ENCODE data around the gene NFASC.

The NFASC gene

DNA sequence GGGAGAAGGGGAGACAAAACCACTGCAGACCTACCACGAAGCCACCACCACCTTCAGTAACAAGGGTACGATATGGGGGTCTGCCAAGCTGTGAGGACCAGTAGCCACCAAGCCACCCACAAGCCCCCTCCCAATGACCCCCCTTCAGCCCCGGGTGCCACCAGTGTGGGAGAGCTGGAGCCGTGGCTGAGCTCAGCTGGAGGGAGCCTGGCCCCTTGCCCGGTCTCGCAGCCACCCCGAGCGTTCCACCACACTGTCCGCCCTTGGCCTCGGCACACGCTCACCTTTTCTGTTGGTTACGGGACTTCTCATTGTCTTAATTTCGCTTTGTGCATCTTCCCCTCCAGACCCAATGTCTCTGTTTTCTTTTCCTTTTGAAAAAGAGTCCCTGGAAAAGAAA, 145.9 kb downstream of the NFASC start:
- no peak for DNase-seq

- no peak for DNase-seq
These were observed 146.3 kb downstream of the NFASC start for GRCh38 chr1:205017001-205017400.

GRCh38 chr1:205017766-205018165, 147.1 kb downstream of the NFASC start:
- no peak for DNase-seq

DNA sequence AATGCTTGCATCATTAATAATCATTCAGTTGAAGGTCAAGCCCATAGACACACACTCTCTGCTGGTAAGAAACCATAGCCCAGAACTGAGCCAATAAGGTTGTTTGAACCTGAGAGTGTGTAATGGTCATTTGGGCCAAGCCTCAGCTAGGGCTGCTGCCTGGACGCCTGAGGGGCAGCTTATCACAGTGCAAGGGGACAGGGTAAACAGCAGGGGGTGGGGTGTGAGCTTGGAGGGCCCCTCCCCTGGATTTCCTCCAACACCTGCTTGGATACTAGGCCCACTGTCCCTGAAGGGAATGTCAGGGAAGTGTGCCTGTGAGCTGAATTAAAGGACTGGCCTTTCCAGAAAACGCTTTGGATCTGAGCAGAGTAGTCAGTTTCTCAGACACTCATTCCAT, 147.7 kb downstream of the NFASC start:
- no peak for DNase-seq

GRCh38 chr1:205020466-205020865, 149.8 kb downstream of the NFASC start:
- DNase-seq = no peak

- DNase-seq = no peak
These were observed 154.0 kb downstream of the NFASC start for GRCh38 chr1:205024679-205025078.

GRCh38 chr1:205025239-205025638, 154.6 kb downstream of the NFASC start:
- no peak for DNase-seq

GRCh38 chr1:205026181-205026580, 155.5 kb downstream of the NFASC start:
- DNase-seq = no peak

GRCh38 chr1:205028390-205028789, 157.7 kb downstream of the NFASC start:
- no peak for DNase-seq

- DNase-seq = no peak
These were observed 158.3 kb downstream of the NFASC start for GRCh38 chr1:205028924-205029323.

DNA sequence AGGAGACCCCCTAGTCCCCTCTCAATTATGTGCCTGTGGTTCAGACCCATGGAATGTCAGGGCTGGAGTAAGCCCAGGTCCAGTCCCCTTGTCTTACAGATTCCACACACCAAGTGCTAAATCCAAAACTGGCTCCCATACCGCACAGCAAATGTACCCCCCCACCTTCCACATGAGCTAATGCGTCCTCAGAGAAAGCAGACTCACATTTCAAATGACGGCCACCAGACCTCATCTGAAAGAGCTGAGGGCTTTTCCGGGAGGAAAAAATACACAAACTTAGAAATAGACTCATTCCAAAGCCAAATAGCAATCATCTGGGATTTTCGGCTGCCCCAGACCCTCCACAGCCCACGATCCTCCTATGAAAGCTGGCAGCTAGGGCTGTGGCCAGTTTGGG, 159.6 kb downstream of the NFASC start:
- no peak for DNase-seq

DNA sequence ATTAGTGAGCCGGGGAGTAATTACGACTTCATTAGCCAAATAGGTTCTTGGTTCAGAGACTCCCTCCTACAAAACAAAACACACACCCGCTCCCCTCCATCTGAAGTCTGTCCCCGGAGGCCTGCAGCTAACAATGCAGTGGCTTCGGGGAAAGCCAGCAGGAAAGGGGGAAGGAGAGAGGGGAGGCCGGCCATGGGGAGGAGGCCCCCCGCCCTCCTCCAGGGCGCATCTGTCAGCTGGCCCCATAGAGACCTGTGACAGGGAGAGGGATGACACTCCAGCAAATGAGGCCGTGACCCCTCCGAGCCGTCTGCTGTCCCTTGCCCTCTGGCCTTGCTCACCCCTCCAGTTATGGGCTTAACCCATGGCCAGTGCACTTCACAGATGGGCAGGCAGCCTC, 160.2 kb downstream of the NFASC start:
- no peak for DNase-seq

GRCh38 chr1:205032508-205032907, 161.8 kb downstream of the NFASC start:
- DNase-seq = no peak

- no peak for DNase-seq
These were observed 166.9 kb downstream of the NFASC start for GRCh38 chr1:205037539-205037938.

- no peak for DNase-seq
These were observed 167.6 kb downstream of the NFASC start for GRCh38 chr1:205038132-205038786.

GRCh38 chr1:205041001-205041715, 170.5 kb downstream of the NFASC start:
- DNase-seq = no peak

DNA sequence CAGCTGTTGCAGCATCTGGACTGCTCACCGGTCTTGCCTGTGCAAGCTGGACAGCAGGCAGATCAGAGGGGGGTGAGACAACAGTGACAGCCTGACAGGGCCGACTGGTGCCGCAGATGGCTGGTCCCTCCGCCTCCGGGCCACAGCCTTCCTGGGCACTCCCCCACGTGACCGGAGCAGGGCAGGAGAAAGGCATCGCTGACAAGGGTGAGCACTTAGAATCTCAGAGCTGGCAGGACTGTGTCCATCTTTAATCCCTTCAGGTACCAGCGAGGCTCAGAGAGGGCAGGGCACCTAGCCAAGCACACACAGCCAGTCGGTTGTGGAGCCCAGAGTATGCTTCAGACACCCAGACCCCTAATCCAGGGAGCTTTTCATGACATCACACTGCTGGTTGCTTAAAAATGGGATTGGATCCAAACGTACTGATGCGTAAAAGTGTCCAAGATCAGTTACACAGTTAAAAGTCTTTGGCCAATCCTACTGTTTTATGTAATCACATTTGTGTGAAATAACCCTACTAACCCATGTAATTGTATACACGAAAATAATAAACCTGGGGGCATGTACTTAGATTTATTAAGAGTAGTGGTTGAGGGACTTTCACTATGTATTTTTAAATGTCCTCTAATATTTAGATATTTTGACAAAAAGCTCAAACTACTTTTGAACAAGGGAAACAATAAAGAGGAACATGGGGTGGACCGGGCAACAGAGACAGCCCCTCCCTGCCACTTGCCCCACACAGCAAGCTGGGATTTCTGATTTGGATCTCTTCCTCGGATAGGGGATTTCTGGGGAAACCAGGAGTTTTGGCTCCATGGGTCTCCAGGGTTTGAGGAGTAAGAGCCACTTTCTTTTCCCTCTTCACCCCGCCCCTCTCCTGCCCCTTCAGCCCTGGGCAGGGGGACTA, 171.6 kb downstream of the NFASC start:
- no peak for DNase-seq

DNA sequence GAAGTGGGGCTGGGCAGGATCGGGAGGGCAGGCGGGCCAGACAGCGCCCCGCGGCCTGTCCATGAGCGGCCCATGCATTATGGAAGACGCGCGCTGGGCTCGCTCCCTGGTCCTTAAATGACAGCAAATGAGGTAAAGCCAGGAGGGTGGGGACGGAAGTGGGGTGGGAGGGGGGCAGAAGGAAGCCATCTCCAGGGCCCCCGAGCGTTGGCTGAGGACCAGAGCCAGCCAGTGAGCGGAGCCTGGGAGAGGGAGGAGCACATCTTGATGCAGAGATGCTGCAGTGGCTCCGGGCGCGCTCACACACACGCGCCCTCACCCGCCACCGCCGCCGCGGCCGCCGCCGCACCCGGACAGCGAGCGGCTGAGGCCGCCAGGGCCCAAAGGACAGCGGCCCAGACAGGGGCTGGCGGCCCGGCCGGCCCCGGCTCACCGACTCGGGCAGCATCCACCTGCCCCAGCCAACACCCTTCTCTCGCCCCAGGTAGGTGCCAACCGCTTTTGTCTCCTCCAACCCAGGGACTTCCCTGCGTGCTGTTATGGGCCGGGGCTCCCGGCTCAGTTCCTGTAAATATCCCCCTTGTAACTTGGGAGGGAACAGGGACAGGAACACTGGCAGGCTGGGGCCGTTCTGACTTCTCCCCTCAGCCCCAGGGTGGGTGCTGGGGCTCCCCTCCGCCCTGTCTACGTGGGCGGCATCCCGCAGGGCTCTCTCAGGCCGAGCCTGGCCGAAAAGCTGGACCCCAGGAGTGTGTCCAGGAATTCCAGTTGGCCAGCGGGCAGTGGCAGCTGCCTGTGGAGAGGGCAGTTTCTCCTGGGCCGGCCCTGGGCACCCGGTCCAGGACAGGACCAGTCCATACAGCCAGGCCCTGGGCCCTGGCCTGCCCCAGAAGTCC, 172.5 kb downstream of the NFASC start, which contains the start of gene CNTN2:
TSS of gene CNTN2 (plus strand) at position 302 of the 896 bp plus-strand sequence. CDS start 9,974 bp downstream, outside the sequence.
- DNase-seq = no peak

DNA sequence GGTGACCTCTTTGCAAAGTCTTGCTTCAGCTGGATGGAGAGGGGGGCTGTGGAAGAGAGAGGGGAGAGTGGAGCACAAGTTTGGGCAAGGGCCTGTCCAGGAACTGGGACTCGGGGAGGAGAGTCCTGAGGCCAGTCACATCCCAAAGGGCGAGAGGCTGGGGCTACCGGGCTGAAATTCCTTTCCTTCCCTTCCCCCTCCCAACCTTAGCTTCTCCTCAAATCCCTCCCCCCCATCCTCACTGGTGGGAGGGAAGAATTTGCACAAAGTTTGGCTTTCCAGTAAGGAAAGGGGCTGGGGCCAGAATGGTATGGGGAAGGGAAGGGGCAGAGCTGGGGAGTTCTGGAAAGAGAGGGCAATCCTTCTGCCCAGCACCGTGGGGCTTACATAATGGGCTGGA, 173.2 kb downstream of the NFASC start:
- DNase-seq = no peak

GRCh38 chr1:205044741-205045140, 174.1 kb downstream of the NFASC start:
- no peak for DNase-seq

DNA sequence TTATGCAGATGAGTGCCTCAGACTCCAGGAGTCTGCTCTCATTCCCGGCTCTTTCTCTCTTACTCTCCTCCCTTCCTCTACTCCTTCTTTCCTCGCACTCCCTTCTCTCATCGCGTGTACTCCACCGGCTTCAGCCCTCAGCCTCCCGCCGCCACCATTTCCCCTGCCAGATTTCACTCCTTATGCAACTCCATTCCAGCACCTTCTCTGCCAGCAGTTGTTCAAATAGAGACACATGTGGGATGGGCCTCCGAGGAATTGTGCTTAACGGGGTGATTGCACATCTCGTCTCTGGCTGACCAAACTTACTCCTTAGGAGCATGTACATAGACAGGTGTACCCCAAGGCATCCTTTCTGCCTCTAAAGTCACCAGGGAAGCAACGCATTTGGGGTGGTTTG, 174.5 kb downstream of the NFASC start:
- DNase-seq = no peak

DNA sequence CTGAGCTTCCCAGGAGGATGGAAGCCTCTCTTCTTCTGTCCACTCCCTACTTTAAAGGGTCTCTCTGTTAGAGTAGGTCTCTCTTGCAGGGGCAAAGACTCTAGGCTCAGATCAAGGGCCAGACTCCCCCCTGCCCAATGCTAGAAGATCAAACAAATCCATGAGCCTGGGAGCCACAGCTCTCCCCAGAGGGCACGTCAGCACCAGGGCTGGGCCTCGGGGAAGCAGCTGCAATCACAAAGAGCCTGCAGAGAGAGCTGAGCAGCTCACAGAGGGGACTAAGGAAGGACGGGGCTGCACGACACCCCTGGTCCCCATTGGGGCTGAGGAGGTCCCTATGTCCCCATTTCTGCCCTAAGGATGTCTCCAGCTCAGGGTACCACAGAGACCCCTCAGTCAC, 176.2 kb downstream of the NFASC start:
- no peak for DNase-seq
